Activated effector memory CD4-positive, alpha-beta T cell treated with anti-CD3 and anti-CD28 coated beads, Interleukin-2, amount 50 U/mL, for 16 hours (primary cell): ENCODE results near the gene ATP8A2.

Experiments used
- DNase-seq: peaks from one replicate; pipeline ENCODE4 v3.0.0-alpha.2; 2020

Gene ATP8A2

DNA sequence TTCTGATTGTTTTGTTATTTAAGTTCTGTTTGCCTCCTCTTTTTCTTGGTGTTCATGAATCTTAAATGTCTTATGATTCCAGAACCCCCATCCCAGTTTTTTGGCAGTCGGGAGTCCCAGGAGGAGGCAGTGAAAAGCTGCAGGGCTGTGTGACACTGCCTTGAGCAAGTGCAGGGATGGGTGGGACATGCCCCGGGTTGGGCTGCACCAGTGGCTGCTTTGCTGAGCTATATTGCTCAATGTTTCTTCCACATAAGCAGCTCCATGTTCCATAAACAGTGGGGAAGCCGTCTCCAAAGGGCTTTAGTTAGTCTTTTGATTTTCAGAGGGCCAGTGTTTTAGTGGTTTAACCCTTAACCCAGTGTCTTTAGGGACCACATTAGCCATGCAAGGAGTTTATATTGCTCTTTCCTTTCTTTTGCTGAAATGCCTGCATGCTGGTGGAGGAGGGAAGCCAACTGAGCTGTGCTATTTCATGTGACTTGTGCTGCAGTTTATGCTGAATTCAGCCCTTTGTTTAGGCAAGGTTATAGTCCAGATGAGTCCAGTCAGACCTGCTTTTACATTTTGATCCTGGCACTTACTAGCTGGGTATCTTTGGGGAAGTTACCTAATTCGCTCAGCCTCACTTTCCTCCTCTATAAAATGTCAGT, 13.1 kb downstream of the ATP8A2 start:
- no peak for DNase-seq

DNA sequence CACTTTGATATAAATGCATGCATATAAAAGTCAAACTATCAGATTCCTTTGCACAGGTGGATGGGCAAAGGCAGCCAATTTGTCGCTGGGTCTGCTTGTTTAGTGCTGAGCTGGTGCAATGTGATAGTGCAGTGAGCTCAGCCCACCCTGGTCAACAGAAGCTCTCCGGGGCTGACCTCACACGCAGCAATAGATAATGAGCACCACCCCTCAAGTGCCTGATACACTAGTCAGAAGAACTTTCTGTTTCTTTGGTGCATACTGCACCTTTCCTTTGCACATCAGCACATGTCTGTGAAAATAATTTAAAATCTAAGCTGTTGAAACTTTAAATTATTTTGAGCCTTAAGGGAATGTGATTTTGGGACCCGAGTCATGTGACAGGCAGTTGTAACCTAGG, 20.2 kb downstream of the ATP8A2 start:
- no peak for DNase-seq

DNA sequence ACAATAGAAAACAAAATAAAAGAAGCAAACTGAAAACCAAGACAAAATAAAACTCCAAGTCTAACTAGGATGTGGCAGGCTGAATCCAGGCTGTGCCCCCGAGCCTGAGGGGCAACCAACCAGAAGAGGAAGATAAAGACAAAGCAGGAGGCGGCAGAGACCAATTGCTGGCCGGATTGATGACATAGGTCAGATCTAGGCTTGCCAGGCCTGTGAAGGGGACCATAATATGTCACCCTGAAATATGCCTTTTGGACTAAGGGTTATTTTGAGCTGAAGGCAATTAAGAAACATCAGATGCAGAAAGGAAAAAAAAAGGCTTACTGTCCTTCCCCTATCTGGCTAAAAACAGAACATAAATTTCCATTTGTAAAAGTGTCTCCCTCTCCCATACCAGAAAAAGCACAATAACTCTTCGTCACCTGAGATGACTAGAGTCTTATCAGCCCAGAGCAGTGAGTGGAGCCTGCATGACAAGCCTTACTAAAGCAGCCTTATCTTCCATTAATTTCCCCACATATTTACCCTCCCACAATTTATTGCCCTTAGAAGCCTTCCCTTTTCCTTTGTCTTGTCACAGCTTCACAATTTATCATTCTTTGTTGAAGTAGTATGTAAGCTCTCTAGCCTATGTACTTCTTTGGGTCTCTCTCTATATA, 22.8 kb downstream of the ATP8A2 start:
- DNase-seq = no peak

DNA sequence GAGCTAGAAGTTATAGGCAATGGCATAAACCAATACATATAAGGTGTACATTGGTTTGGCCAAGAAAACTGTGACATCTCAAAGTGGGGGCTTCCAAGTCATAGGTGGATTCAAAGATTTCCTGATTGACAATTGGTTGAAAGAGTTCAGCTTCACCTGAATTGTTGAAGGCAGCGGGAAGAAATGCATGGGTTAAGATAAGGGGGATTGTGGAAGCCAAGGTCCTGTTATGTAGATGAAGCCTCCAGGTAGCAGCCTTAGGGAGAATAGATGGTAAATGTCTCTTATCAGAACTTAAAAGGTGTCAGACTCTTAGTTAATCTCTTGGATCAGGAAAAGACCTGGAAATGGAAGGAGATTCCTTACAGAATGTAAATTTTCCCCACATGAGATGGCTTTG, 26.0 kb downstream of the ATP8A2 start:
- DNase-seq = no peak

DNA sequence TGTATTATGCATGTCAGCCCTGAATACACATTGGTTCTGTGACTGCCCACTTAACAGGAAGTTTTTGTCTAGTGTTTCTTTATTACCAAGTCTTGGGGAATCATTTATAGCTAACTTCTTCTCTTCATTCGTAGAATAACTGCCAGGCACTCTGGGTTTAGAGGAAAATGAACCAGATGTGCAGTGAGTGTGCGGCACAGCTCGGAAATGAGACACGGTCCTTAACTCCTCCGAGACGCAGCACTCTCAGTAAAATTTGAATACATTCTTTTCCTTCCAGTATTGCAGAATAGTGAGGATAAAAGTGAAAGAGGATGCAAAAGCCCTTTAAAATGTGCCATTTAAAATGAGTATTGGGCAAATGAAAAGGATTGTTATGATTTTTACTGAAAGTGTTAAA, 29.2 kb downstream of the ATP8A2 start:
- no peak for DNase-seq

DNA sequence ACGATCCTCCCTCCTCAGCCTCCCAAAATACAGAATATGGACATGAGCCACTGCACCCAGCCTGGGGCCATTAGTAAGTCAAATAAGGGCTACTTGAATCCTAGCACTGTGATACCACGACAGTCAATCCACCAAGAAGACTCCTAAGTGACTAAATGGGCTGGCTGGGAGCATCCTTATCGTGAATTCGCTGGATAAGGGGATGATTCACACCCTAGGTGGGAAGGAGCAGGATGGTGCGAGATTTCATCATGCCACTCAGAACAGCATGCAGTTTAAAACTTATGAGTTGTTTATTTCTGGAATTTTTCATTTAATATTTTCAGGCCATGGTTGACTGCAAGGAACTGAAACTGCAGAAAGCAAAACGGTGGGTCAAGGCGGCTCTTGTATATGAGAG, 30.2 kb downstream of the ATP8A2 start:
- DNase-seq = no peak

DNA sequence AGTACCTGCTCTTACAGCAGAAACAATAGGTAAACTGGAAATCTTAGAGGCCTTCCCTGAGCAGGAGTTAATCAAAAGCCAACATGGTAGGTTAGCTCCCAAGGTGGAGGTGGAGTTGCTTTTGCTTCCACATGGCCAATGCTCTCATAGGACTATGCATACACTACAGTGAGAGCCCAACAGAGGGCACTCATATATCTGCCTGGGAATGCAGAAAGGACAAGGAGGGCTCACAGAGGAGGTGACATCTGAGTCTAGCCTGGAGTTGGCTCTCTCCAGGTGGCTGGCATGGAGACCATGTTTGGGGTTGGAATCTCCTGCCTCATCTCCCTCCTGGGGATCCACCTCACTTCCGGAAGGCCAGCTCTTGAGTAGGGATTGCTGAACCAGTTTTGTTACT, 34.6 kb downstream of the ATP8A2 start:
- no peak for DNase-seq

DNA sequence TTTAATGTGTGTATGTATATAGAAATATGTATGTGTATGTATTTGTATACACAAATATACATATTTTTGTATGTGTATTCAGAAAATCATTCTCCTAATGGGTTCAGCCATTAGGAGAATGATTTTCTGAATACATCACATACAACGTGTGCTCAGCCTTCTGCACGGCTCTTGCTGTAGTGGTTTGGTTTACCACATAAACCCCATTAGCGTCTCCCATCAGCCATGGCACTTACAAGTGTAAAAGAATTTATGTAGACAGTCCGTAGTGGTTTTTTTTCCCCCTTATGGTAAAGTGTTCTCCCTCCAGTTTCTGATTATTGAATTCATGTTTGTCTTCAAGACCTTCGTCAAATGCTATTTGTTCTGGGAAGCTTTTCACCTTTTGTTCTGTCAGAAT, 38.2 kb downstream of the ATP8A2 start:
- DNase-seq = no peak

DNA sequence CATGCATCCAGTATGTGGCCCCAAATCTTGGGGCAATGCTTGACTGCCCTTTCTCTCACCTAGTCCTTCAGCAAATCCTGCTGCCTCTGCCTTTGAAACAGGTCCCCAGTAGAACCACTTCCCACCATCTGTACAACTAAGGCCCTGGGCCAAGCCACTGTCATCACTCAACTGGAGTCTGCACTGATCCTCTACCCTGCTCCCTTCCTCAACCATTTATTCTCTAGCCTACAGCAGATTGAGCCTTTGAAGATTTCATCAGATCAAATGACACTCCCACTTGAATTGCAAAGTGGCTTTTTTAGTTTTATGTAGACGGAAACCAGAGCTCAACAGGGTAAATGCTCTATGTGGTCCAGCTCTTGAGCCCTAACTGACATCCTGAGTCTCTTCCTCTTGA, 43.5 kb downstream of the ATP8A2 start:
- DNase-seq = no peak

DNA sequence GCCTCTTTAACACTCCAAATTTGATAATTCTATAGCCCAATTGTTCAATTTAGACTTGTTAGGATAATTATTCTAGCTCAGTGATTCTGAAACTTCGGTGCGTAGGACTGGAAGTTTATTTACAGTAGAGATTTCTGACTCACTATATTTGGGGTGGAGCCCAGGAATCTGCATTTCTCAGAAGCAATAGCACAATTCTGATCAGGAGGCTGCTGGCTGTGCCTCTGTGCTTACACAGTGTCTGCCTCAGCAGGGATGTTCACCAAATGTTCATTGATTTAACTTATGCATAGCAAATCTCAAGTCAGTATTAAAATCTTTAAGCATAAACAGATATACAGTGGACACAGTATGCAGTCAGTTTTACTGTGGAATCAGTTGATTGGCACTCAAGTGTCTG, 45.8 kb downstream of the ATP8A2 start:
- DNase-seq = no peak

DNA sequence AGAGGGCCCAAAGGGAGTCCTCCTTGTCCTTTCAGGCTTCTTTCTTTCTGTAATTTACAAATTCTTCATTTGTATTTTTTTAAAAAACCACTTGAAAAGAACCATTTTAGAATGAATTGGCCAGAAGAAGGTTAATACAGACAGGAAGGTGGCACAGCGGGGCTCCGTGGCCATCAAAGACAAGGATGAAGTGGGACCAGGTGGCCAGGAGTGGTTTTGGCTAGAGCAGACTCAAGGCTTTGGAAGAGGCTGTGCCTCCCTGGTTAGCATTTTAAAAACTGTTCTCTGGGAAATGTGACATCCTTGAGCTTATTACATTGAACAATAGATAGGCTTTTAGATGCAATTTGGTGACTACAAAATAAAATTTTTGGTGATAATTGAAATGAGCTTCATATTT, 48.4 kb downstream of the ATP8A2 start:
- no peak for DNase-seq

DNA sequence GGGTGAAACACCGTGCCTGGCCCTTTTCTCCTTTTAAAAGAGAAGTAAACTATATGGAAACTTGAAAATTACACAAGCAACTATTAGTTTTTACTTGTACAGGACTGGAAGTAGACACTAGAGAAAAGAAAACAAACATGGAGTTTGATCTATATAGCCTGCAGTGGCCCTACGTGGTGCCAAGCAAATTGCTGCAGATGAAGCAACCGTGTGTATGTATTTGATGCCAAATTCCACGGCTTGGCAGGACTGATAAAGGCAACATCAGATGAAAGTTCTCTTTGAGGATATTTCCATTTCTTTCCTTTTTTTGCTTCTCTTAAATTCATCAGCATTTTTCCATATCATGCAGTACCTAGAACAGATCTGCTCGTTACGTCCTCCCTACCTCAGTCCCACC, 49.8 kb downstream of the ATP8A2 start:
- DNase-seq = no peak

DNA sequence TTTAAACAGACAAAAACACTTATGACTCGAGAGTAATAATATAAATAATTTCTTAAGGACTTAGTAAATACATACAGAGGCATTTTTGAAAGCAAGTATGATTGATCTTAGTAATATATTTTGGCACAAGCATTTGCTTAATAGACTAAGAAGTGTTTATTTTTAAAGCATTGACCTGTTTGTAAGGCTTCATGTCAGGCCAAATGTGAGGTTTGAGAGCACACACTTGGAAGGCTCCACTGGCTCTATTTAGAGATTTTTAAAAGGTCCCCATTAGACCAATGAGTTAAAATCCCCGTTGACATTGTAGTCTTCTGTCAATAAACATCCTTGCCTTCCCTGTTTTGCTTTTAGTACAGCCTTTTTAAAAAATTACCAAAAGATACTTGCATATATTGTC, 50.4 kb downstream of the ATP8A2 start:
- no peak for DNase-seq

DNA sequence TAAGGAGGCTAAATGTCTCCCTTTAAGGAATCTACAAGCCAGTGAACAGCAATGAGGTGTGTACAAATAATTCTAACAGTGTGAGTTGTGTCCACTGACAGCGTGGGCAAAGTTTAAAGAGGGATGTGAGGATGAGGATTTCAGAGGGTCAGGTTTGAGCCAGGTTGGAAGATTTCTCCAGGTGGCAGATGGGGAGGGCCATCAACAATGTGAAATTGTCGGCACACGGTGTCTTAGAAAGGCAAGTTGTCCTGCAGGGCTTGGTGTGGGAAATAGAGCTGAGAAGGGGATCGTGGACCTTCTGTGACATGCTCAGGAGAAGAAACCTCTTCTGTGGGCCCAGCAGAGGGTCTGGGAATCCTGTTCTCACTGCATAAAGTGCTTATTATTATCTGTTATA, 52.1 kb downstream of the ATP8A2 start:
- no peak for DNase-seq

DNA sequence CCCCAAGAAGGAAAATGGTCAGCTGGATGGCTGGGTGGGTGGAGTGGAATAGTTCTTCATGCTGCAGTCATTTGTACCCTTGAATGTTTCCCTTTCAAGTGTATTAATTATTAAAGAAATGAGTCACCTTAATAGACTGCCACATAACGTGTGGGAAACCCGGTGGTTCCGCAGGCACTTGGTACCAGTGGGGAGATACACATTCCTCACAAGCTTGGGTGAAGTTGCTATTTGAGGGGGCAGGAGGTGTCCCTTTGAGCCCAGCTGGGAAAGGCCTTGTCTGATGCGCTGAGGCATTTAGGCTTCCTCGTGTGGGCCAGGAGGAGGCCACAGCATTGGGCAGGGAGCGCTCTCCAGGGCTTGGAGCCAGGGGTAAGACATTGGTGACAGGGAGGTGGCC, 57.7 kb downstream of the ATP8A2 start:
- DNase-seq = no peak

DNA sequence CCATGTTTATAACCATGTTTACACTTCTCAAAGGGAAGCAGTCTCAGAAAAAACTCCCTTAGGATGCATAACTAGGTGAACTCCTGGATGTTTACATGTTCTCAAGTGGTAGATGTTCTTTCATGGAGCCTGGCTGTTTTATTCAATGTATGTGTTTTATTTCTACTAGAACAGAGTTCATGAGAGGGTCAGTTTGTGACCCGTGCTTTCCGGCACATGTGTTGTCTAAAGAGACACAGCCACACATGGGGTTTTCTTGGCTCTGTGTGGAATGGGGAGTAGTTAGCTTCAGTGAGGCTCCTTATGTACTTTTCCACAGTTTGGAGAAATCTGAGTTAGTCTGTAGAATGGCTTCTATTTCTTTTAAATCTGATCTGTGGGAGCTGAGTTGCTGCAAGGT, 60.9 kb downstream of the ATP8A2 start:
- no peak for DNase-seq

DNA sequence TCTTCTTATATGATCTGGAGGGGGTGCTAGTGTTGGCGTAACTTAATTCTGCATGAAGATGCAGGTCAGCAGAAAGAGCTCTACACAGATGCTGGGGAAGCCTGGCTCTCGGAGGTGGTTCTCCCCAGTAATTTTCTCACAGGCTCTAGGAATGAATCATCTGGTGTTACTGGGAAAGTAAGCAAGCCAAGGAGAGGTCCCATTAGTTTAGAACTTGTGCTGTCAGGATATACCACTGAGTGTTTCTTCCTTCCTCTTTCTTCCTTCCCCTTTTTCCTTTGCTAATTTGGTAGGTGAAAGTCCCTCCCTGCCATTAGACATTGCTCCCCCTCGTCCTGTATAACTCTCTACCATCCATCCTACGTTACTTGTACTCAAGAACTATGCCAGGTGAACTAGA, 68.3 kb downstream of the ATP8A2 start:
- DNase-seq = no peak

DNA sequence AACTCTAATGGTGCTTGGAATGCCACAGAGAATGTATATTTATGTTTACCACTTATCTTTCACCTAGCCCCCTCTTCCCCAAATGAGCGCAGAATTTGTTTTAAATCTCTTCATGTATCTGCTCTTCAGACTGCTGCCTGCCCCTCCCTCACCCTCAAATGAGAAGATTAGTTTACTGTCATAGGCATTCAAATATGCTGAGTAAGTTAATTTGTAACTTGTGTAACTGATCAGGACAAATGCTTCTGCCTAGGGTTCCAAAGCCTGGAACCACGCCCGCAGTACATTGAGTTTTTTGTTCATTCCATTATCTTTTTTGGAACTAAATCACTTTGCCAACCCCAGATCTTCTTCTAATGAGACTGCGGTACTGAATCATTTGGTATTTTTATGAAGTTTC, 74.5 kb downstream of the ATP8A2 start:
- DNase-seq = no peak

DNA sequence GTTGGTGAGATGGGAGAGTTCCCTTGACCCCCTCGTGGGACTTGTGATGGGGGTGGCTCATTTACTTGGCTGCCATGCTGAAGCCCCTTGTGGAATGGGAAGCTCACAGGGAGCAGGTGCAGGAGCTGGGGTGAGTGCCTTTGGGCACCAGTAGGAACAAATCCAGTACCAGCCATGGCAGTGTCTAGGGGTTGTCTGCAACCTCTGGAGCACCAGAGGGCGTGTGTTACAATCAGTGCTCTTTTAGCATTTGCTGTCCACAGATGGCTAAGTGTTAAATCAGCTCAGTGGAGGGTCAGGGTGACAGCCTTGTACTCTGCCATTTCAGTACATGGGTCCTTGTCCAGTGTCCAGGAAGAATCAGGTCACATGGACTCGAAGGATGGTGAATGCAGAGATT, 75.6 kb downstream of the ATP8A2 start:
- no peak for DNase-seq

DNA sequence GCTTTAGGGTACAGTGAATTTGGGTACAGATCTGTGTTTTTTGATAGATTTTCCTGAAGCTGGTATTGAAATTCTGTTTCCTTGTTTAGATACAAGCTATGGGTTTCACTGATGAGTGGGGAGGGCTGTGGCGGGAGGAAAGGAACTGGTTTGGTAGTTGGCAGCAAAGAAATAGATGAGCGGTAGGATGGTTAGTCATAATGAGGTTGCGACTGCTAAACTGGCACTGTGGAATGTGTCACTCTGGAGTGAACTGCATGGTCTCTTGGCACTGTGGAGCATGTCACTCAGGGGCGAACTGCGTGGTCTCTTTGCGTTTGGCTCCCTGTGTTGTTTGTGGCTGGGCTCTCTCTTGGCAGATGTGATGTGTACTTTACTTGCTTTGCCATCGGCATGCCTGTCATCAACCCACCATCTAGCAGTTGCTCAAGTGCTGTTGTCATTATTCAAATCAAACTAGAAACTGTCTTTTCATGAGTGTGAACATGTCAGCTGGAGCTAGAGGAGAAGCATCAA, 82.1 kb downstream of the ATP8A2 start:
- no peak for DNase-seq

DNA sequence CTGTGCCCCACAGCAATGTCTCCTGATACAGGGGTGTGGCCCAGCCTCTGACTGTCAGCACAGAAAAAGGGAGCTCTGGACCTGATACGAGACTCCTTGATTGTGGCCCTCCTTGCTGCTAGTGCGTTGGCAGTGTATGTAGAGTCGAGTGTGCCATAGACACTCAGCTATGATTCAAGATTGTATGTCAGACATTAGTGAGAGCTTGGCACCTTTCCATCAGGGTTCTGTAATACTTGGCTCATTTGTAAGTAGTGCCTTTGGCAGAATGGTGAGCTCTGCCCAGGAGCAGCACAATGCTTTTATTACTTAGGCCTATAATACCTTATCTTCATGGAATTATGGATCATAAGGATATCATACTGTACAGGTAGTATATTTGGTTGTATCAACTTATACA, 83.4 kb downstream of the ATP8A2 start:
- no peak for DNase-seq

DNA sequence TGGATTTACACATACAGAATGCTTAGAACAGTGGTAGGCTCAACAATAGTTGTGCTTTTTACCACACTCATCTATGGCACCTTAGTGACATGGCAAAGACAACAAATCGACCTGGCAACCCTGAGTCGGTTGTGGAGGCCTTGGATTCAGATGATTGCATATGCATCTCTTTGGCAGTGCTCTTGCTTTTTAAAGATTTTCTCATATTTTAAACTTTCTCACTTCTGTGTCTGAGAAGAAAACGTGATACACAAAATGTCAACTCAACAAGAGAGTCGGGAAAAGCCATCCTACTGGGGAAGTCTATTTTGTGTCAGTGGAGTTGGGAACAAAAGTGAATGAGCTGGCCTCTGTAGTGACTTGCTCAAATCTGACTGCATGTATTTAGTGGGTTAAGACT, 85.8 kb downstream of the ATP8A2 start:
- DNase-seq = no peak

DNA sequence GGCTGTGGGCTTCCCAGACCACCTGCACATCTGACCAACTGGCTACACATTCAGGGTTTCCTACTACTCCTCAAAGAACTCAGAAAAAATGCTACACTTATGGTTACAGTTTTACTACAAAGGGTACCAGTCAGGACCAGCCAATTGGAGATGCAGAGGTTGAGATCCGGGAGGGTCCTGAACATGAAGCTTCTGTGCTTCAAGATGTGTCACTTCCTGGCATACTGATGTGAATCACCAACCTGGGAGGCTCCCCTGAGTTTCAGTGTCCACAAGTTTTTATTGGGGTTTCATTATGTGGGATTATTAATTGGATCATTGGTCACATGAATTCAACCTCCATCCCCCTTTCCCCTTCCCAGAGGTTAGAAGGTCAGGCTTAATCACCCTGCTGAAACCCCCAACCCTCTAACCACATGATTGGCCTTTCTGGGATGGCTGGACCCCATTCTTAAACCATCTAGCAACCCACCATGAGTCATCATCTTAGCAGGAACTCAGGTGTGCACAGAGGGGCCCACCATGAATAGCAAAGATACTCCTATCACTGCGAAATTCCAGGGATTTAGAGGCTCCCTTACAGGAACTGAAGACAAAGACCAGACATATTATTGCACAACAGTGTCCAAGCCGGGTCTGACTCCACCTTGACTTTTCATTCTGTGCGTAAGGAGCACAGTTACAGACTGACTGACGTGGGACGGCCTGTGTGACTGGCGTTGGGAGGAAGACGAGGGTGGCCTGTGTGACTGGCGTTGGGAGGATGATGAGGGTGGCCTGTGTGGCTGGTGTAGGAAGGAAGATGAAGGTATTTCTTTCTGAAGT, 90.7 kb downstream of the ATP8A2 start:
- no peak for DNase-seq

DNA sequence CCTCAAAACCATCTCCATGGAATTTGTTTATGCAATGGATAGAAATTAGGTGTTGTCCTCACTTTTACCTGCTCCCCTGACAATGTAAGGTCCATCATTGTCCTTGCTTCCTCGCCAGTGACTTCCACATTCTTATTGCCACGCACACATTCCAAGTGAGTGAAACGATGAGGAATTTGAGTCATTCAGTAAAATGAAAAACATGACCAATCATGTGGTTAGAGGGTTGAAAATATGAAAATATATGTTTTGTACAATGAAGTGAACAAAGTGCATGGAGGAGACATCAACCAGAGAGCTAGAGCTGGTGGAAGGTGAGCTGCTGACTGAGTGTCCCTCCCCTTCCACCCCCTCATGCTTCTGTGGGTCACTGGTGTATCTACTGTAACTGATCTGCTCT, 91.7 kb downstream of the ATP8A2 start:
- no peak for DNase-seq
